LNCaP clone FGC (cell line): Measurements from ENCODE around the gene ACTR3C.
"Not testable (repeated sequence)": the region's sequence is repeated elsewhere in the genome, so short reads cannot be mapped to it uniquely, and the experiment has no call there.

Experiments
- DNase-seq: peaks from one replicate; pipeline ENCODE4 v3.0.0-alpha.2; 2011; ENCODE audit warnings: low read depth
- H3K4me3 ChIP-seq: 2 replicates; pipeline ENCODE4 v1.5.1; 2011; ENCODE audit warnings: mild to moderate bottlenecking, low read depth, low read length, control low read depth
- CTCF ChIP-seq: IDR thresholded peaks from 2 replicates; pipeline ENCODE4 v1.5.1; 2012; ENCODE audit warnings: mild to moderate bottlenecking; ENCODE audit not compliant: control insufficient read depth, insufficient read depth; ENCODE audit errors: extremely low read depth

ACTR3C gene

DNA sequence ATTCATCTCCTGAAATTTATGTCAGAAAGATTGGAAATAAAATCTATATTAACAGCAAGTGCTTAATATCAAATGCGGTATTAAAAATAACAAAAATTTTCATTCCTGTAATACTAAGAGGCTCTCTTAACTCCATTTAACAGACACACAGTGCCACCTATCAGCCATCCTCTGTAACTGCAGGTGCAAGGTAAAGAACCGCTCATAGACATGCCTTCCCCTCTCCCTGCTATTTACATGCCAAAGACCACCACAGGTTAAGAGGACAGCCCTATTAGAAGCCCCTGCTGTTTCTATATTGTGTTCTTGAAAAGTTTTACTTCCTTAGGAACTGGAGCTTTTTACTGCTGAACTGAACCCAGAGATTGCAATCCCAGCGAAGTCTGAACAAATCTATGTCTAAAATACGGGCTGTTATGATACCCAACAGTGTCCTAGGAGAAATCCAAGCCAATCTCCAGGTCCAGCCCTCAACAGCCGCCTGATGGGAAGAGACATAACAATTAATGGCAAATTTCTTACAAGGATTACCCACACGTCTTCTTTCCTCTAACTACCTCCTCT is 47.1 kb downstream of the ACTR3C start:
- peak; percentile 60 for TF ChIP-seq CTCF
- DNase-seq, H3K4me3 ChIP-seq: not testable (repeated sequence)

GRCh38 chr7:150271898-150272297 is 51.4 kb downstream of the ACTR3C start:
- DNase-seq, H3K4me3 ChIP-seq: not testable (repeated sequence)

DNA sequence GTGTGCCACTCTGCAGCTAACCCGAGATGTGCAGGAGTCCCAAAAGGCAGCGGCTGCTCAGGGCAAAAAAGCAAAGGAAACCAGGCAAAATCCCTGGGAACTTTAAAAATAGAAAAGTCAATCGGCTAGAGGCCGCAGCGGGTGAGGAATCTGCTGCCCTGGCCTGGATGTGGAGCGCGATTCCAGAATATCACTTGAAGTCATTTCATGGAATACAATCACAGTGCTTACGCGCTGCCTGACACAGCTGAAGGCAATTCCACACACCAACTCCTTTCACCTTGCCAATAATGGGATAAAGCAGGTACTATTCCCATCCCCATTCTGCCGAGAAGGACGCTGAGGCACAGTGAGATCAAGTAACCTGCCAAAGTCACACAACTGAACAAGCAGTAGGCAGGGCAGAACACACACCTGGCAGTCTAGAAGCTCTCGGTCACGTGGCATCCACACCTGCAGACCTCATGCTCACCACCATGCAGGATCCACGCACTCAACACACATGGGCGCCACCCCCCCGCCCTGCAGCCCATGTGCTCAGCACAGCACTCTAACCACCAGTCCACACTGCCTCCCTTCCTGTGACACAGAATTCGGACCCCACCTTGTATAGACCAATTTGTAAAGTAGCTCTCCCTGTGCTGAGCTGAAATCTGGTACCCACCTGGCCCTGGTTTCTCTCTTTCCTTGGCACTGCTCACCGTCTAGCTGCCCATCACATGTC is 53.1 kb downstream of the ACTR3C start:
- not testable (repeated sequence) for DNase-seq, H3K4me3 ChIP-seq

DNA sequence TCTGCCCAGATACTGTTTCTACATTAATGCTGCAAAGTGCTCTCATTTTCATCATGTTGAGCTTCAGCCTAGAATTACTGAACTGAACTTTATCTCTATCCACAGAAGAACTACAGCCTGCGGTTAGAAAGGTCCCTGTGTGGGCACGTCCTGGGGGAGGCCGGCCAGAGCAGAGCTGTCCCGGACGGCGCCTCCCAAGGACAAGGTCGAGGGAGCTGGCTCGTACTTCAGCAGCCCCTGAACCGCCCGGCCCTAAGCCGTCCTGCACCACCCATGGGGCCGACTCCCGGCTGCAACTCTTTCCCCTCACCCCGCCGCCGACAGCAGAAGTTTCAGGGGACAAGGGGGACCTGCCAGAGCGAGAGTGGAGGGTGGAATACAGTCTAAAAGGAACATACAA is 54.5 kb downstream of the ACTR3C start:
- H3K4me3 ChIP-seq, DNase-seq: not testable (repeated sequence)

DNA sequence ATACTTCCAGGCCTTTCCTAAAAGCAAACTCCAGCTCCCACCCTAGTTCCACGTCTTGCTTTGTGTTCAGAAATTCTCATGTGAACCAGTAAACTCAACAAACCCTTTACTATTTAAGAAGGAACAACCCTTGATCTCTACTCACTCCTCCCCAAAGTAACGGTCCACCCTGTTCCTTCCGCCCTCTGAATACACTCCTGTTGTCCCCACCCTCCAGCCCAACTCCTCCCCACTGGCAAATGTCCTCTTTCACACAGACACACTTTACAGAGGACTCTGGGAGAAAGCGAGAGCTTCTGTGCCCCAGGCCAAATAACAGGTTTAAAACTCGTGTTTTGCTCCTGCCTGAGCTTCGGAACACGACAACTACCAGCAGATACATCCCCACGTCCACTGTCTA is 55.1 kb downstream of the ACTR3C start:
- not testable (repeated sequence) for H3K4me3 ChIP-seq, DNase-seq

- DNase-seq, H3K4me3 ChIP-seq: not testable (repeated sequence)
These were observed 56.2 kb downstream of the ACTR3C start for GRCh38 chr7:150266953-150267665.

GRCh38 chr7:150262656-150263055 is 60.7 kb downstream of the ACTR3C start:
- not testable (repeated sequence) for H3K4me3 ChIP-seq, DNase-seq

- H3K4me3 ChIP-seq, DNase-seq: not testable (repeated sequence)
These were observed 75.6 kb downstream of the ACTR3C start for GRCh38 chr7:150247745-150248144.

DNA sequence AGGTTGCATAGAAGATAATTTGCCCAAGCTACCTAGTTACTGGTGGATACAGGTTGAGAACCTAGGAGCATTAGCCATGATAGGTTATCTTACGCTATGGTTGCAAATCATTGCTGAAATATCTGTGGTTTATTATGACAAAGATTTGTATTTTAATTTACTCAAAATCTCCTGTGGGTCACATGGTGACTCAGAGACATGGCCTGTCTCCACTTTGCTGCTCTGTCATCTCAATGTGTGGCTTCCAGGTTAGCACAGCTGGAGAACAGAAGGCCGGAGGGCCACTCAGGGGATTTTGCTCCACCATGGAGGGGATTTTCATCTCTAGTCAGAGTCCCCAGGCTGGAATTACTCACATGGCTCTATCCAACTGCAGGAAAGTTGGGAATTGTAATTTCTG is 78.1 kb downstream of the ACTR3C start:
- not testable (repeated sequence) for H3K4me3 ChIP-seq, DNase-seq

DNA sequence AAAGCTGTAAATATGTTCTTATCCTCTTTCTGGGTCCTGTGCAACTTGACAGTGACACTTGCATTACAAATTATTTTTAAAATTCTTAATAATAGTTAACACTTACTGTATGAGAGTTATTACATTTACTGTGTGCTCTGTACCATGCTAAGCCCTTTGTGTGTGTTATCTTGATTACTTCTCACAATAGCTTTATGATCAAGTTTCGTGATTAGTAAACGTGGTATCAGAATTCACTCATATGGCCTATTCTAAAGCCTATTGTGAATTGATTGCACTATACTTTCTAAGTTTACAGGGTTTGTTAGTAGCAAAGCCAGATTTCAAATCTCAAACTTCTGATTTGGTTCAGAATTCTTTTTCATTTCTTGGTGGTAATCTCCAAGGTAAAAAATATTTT is 80.4 kb downstream of the ACTR3C start:
- DNase-seq, H3K4me3 ChIP-seq: not testable (repeated sequence)

GRCh38 chr7:150225444-150225843 is 97.9 kb downstream of the ACTR3C start:
- DNase-seq, H3K4me3 ChIP-seq: not testable (repeated sequence)

DNA sequence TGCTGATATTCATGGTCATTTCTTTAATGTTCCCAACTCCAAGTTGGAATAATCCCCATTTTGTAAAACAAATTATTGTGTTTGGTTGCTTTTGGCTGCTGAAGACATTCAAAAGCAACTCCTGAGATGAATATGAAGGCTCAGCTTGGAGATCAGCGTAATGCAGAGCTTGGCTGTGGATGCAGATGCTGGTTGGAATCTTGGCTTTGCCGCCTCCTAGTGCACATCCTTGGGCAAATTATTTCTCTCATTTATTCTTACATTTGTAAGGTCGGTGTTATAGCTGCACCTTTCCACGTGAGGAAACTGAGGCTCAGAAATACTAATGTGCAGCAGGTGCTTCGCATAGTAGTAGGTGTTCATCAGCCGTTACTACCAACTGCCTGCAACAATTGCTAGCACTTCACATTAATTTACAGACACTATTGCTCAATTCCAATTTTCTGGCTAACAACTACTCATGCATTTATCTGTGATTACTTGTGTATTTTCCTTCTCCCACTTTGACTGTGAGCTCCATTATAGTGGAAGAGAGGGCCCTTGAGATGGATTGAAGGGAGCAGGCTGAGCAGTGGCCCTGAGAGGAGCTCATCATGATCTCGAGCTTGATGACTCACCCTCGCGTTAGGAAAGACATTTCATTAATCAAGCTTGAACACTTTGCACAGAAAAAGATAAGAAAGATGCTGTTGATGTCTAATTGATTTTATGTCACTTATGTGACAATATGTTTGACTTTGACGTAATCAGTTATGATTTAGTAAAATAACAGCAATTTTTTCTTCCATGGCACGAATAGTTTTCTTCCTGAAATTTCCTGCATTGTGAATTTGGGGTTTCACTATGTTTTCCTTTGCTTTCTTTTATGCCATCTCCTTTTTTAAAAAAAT is 101.0 kb downstream of the ACTR3C start:
- not testable (repeated sequence) for H3K4me3 ChIP-seq
- peak; percentile 48 for TF ChIP-seq CTCF
- DNase-seq = peak; percentile 10

DNA sequence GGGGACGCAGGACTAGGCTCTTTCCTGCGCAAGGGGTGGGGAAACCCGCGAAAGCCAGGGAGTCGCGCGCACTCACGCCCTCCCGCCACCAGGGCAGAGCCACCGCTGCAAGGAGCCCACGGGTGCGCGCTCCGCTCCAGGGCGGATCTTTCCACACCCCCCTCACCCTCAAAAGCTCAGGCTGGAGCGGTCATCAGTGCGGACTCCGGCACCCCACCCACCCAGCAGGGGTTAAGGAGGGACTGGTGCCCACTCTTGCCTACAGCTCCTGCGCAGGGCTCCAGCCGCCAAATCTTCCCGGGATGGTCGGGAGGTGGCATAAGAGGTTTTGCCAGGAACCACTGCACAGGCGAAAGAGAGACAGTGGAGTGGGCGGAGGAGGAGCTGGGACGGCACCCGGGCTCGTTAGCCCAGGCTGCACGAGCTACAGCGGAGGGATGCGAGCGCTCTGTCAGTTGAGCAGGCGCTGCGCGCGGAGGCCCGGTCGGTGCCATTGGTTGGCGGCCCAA is 102.6 kb downstream of the ACTR3C start:
- H3K4me3 ChIP-seq = not testable (repeated sequence)

GRCh38 chr7:150219941-150220658 is 103.2 kb downstream of the ACTR3C start:
- not testable (repeated sequence) for H3K4me3 ChIP-seq, DNase-seq

More for the DNA sequence above, 102.6 kb downstream of the ACTR3C start:
- not testable (repeated sequence) for DNase-seq

- not testable (repeated sequence) for H3K4me3 ChIP-seq, DNase-seq
These were observed 116.5 kb downstream of the ACTR3C start for GRCh38 chr7:150206848-150207247.
